ENCODE results near the gene ALG14.
A peak's percentile ranks its signal among the peaks of the same experiment; 100 is the strongest.

The ALG14 gene

GRCh38 chr1:95084317-95085176 lies 11.8 kb upstream of the ALG14 start:
- Histone ChIP-seq H3K9me3 (ENCODE audit: severe bottlenecking) (no peaks in the 10 kb centered on the region), H3K27me3 (ENCODE audit: insufficient read depth, poor library complexity, severe bottlenecking) (no peaks in the 10 kb centered on the region), H3K4me1 (ENCODE audit: insufficient read depth, poor library complexity, severe bottlenecking) (peaks cover 12% of the 10 kb centered on the region), H3K27ac (ENCODE audit: poor library complexity, severe bottlenecking) (no peak overlapping the region), H3K36me3 (ENCODE audit: low read depth) (no peaks in the 10 kb centered on the region), H3K4me3 (ENCODE audit: severe bottlenecking) (no peak overlapping the region)
- ATAC-seq (ENCODE audit: low read depth) = peak; percentile 42; the same call in 2 of the 3 replicates
- TF ChIP-seq CTCF (IDR thresholded peaks at IDR 0.05; ENCODE audit: poor library complexity, severe bottlenecking) = peak; percentile 70
- no peak for DNase-seq (ENCODE audit: low spot score)

- DNase-seq (ENCODE audit: low spot score) = no peak
- Histone ChIP-seq H3K4me1 (ENCODE audit: insufficient read depth, poor library complexity, severe bottlenecking) (no peaks in the 10 kb centered on the region), H3K9me3 (ENCODE audit: severe bottlenecking) (no peaks in the 10 kb centered on the region), H3K27ac (ENCODE audit: poor library complexity, severe bottlenecking) (no peak overlapping the region), H3K27me3 (ENCODE audit: insufficient read depth, poor library complexity, severe bottlenecking) (no peaks in the 10 kb centered on the region), H3K36me3 (ENCODE audit: low read depth) (no peaks in the 10 kb centered on the region), H3K4me3 (ENCODE audit: severe bottlenecking) (no peak overlapping the region)
- no peak for ATAC-seq (ENCODE audit: low read depth)
- TF ChIP-seq CTCF (IDR thresholded peaks at IDR 0.05; ENCODE audit: poor library complexity, severe bottlenecking) = no peak
Measured at GRCh38 chr1:95080879-95081278, 8.1 kb upstream of the ALG14 start.

GRCh38 chr1:95080446-95080845 lies 7.7 kb upstream of the ALG14 start:
- Histone ChIP-seq H3K4me3 (ENCODE audit: severe bottlenecking) (no peak overlapping the region), H3K27ac (ENCODE audit: poor library complexity, severe bottlenecking) (no peak overlapping the region), H3K4me1 (ENCODE audit: insufficient read depth, poor library complexity, severe bottlenecking) (no peaks in the 10 kb centered on the region), H3K36me3 (ENCODE audit: low read depth) (no peaks in the 10 kb centered on the region), H3K9me3 (ENCODE audit: severe bottlenecking) (no peaks in the 10 kb centered on the region), H3K27me3 (ENCODE audit: insufficient read depth, poor library complexity, severe bottlenecking) (no peaks in the 10 kb centered on the region)
- no peak for DNase-seq (ENCODE audit: low spot score)
- no peak for TF ChIP-seq CTCF (IDR thresholded peaks at IDR 0.05; ENCODE audit: poor library complexity, severe bottlenecking)
- ATAC-seq (ENCODE audit: low read depth) = no peak

- DNase-seq (ENCODE audit: low spot score) (no peak), ATAC-seq (ENCODE audit: low read depth) (no peak)
- no peak for TF ChIP-seq CTCF (IDR thresholded peaks at IDR 0.05; ENCODE audit: poor library complexity, severe bottlenecking)
- H3K27me3 ChIP-seq (ENCODE audit: insufficient read depth, poor library complexity, severe bottlenecking) = no peaks in the 10 kb centered on the region
- no peak overlapping the region for H3K4me3 ChIP-seq (ENCODE audit: severe bottlenecking)
- no peaks in the 10 kb centered on the region for H3K36me3 ChIP-seq (ENCODE audit: low read depth)
- no peak overlapping the region for H3K27ac ChIP-seq (ENCODE audit: poor library complexity, severe bottlenecking)
- H3K4me1 ChIP-seq (ENCODE audit: insufficient read depth, poor library complexity, severe bottlenecking) = no peaks in the 10 kb centered on the region
- no peaks in the 10 kb centered on the region for H3K9me3 ChIP-seq (ENCODE audit: severe bottlenecking)
Measured at GRCh38 chr1:95076034-95076433, 3.3 kb upstream of the ALG14 start.

- no peak for DNase-seq (ENCODE audit: low spot score)
- no peaks in the 10 kb centered on the region for H3K9me3 ChIP-seq (ENCODE audit: severe bottlenecking)
- H3K4me1 ChIP-seq (ENCODE audit: insufficient read depth, poor library complexity, severe bottlenecking) = no peaks in the 10 kb centered on the region
- no peaks in the 10 kb centered on the region for H3K36me3 ChIP-seq (ENCODE audit: low read depth)
- no peak for ATAC-seq (ENCODE audit: low read depth)
- H3K4me3 ChIP-seq (ENCODE audit: severe bottlenecking) = peak overlapping the region; percentile 73
- H3K27ac ChIP-seq (ENCODE audit: poor library complexity, severe bottlenecking) = peak overlapping the region; percentile 55
- H3K27me3 ChIP-seq (ENCODE audit: insufficient read depth, poor library complexity, severe bottlenecking) = no peaks in the 10 kb centered on the region
- no peak for TF ChIP-seq CTCF (IDR thresholded peaks at IDR 0.05; ENCODE audit: poor library complexity, severe bottlenecking)
Measured at GRCh38 chr1:95073446-95073845, 695 bp upstream of the ALG14 start.
